NCI-H2227 (cell line): ENCODE data around the gene LAD1.
A peak's percentile ranks its signal among the peaks of the same experiment; 100 is the strongest.

ENCODE experiments used
- DNase-seq: peaks from one replicate; lab custom pipeline; 2025; ENCODE audit not compliant: unreplicated experiment; lab: John Stamatoyannopoulos, UW

LAD1 gene

DNA sequence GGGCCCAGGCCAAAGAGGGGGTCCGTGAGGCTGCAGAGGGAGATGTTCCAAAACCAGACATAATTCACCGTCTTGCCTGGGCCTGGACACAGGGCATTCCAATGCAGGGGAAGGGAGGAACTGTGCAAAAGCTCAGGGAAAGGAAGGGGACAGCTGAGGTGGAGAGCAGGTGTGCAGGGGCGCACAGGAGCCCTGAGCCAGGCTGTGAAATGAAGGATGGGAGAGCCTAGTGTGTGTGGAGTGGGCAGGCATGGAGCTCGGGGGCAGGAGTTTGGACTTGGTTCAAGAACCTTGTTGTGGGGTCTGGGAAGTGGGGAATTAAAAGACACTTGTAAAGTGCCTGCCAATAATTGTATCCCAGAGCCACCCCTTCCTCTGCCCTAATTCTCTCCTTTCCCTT lies 20.1 kb upstream of the LAD1 start:
- no peak for DNase-seq

- DNase-seq: no peak
Observed at GRCh38 chr1:201418461-201418860, 19.3 kb upstream of the LAD1 start.

- DNase-seq: no peak
Observed at GRCh38 chr1:201414051-201414738, 15.1 kb upstream of the LAD1 start.

DNA sequence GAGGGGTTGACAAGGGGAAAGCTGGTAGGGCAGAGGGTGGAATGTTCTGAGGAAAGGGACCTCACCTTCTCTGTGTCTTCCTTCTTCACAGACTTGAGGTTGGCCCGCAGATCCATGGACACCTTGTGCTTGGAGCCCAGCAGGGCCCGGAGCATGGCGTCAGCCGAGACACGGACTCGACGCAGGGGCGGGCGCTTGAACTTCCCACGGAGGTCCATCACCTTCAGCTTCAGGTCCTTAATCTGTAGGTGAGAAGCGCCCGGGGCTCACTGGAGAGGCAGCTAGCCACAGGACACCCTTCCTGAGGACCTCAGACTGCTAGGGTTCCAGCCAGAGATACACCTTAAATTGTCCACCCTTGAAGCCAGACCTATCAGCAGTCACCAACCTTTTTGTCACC lies 12.2 kb upstream of the LAD1 start:
- no peak for DNase-seq

- DNase-seq: no peak
Observed at GRCh38 chr1:201409440-201409839, 10.3 kb upstream of the LAD1 start.

DNA sequence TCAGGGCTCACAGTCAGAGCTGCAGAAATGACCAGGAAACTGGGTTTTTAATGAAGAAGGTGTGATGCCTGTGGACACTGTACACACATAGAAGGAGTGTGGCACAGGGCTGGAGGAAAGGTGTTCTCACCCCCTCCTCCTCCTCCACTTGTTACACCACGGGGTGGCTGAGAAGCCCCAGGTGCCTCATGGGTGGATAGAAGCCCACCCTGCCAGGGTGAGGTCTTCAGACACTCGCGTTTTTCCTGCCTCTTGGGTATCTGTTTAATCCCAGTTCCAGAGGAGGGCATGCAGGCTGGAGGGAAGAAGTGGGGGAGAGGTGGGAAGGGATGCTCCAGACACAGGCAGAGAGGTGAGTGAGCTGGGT lies 9.7 kb upstream of the LAD1 start:
- no peak for DNase-seq

GRCh38 chr1:201408176-201408833 lies 9.2 kb upstream of the LAD1 start:
- DNase-seq: peak; percentile 81

DNA sequence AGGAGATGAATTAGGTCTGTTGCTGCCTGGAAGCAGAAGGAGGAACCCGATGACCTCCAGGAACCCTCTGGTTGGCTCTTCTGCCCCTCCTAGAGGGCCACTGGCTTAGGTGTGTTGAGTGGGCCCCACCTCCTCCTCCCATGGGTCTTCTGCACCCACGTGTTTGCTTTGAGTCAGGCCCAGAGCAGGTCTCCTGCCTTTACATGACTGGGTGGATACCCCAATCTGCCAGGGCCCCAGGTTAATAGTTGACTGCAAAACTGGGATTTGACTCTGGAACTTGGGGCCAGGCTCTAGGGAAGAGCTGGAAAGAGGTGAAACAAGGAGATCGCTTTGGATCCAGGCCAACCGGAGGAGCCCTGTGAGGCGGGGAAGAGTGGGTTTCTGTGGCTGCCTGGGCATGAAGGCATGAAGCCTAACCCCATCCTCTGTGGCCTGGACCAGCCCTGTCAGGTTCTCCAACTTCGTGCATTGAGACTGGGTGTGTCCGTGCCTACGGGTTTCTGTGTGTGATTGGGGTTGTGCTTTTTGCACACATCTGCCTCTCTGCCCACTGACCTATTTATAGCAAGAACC lies 7.8 kb upstream of the LAD1 start:
- DNase-seq: no peak

DNA sequence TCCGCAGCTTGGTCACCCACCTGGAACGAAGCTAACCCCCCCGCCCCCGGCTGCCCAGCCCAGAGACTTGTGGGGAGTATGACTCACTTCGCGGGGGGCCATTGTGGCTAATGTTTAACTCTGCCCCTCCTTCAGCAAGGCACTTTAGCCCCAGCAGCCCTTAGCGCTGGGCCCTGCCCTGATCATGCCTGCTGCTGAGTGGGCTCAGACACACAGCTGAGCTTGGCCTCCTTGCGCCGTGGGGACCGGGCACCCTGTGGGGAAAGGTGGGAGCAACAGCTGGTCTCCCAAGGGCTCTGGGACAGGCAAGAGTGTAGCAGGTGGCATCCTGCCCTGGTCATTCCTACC lies 6.3 kb upstream of the LAD1 start:
- no peak for DNase-seq

DNA sequence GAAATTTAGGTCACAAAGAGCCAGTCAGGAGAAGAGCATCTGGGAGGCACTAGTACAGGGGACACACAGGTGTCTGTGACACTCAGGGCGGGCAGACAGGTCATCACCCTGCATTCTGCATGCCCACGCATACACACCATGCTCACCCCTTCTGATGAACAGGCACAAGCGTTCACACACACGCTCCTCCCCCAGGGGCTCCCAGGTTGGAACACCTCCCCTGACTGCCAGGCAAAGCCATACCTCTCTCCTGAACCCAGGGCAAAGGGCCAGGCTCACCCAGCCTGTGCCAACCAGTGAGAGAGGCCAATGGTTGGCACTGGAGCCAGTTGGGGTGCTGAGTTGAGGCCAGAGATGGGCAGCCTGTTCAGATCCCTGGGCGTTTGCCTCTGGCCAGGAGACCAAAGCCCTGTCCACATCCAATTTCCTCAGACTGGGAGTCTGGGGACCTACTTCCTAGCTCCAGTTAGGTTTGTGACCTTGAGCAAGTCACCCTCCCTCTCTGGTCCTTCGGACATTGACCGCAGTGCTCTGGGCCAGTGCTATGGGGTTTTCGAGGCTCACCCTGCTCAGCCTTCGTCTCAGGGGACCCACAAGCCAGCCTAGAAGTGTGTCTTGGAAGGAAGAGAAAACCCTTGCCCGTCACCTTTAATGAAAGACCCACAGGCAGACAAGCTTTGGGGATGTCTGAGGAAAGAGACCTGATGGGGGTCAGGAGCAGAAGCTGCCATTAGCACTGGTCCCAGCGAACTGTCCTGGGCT lies 5.8 kb upstream of the LAD1 start:
- DNase-seq: no peak

DNA sequence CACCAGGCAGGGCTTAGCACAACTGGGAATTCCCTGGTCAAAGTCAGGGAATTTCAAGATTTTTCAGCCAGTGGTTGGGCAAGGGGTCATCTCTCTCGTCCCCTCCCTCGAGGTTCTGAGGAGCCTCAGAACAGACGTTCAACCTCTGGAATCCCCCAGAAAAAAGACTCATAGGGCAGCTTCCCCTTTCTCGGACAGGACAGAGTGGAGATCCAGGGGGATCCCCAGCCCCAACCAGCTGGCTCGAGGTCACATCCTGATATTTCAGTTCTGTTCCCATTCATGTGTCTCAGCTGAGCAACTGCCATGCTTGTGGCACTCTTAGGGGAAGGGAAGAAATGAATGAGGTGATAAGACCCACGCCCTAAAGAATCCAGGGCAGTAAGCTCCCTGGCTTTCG lies 4.9 kb upstream of the LAD1 start:
- no peak for DNase-seq

GRCh38 chr1:201403359-201403758 lies 4.2 kb upstream of the LAD1 start:
- no peak for DNase-seq

DNA sequence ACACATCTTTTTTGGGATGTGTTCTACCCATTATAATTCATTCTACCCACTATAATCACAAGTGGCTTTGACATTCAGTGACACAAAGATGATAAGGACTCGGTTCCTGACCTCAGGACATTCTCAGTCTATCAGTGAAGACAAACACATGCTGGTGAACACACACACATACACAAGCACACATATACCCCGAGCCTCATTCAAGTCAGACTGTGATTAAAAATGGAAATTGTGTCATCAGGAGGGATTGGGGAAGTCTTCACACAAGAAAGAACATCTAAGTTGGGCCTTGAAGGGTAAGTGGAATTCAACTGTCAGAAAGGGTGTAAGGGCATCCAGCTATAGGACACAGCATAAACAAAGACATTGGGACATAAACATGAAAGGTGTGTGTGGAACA lies 2.6 kb upstream of the LAD1 start:
- no peak for DNase-seq

GRCh38 chr1:201400852-201401230 lies 1.7 kb upstream of the LAD1 start:
- DNase-seq: no peak

DNA sequence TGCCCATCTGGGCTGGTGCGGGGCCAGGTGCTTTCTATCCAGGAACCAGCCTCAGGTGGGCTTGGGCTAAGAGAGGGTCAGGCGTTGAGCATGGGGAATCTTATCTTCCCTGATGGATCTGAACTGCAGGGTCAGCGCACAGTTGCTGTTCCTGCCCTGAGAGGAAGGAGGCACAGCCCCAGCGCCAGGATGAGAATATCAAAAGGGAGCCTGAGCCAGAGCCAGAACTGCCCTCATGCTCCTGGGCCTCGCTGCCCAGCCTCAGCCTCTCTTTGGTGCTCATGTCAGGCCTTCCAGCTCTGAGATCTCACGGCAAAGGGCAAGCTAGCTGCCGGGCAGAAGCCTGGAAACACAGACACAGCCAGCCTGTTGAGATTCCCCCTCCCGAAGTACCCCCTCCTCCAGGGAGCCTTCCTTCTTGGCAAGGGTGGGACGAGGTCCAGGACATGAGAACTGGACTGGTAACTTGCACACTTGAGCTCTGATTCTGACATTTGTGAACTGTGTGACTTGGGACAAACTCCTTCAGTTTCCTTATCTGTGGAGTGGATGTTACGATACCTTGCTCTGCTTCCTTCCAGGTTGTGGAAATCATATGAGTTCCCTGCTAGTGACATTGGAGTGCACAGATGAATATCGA lies 1.2 kb upstream of the LAD1 start:
- no peak for DNase-seq

GRCh38 chr1:201399352-201400126 lies 415 bp upstream of the LAD1 start:
- peak; percentile 31 for DNase-seq

GRCh38 chr1:201397675-201398074 lies 1.4 kb downstream of the LAD1 start:
- DNase-seq: no peak

DNA sequence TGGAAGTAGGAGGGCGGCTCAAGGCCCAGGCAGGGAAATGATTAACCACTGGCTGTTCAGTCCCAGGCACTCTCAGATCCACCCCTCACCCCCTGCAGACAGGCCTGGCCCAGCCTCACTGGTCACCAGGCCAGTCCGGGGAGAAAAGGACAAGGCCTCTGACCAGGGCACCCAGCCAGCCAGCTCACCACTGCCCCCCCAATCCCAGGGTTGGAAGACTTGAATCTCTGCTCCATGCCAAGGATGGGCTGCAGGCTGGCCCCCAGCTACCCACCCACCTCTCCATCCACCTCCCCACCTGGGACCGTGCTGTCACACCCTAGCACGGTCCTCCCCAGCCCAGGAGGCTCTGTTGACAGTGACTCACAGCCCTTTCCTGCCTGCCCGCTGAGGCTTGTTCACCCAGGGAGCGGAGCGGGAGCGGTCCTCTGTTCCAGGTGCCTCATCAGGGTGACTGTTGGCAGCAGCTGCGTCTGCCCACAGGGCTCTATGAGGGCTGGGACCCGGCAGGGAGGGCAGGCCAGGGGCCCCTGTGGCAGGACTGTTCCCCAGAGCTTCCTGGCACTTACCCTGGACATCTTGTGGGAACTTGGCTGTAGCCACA lies 2.2 kb downstream of the LAD1 start:
- DNase-seq: no peak

DNA sequence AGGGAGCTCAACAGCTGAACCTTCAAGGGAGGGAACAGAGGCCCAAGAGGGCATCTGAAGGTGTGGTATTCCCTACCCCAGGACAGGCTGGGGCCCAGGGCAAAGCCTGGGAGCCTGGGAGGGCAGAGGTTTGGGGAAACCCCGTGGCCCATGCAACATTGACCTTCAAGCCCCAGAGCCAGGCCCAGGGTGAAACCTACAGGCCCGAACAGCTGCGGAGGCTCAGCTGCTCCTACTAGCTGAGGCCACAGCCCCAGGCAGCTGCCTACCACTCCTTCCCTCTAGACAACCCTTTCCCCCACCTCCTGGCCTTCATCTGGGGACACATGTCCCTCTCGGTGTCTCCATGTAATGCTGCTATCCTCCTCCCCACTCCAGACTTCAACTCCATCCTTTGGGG lies 3.2 kb downstream of the LAD1 start:
- DNase-seq: no peak

GRCh38 chr1:201394591-201394990 lies 4.5 kb downstream of the LAD1 start:
- DNase-seq: no peak

- no peak for DNase-seq
Observed at GRCh38 chr1:201393076-201393475, 6.0 kb downstream of the LAD1 start.
